Measurements from ENCODE around the gene CACNA2D3.

GRCh38 chr3:54073386-54073785 lies 49.0 kb upstream of the CACNA2D3 start:
- TF ChIP-seq CTCF (IDR thresholded peaks at IDR 0.05; ENCODE audit: poor library complexity) = no peak
- no peak for TF ChIP-seq EZH2 (IDR thresholded peaks at IDR 0.05; ENCODE audit: borderline replicate concordance)
- TF ChIP-seq EZH2phosphoT487 (IDR thresholded peaks at IDR 0.05; ENCODE audit: low read depth, severe bottlenecking, unreplicated experiment) = no peak

All from hepatocyte (in vitro differentiated cells).